ENCODE results near the gene TRIM15. TPM values are rescaled to one million over a fixed set of nuclear protein-coding genes. Genes with fewer than 3 reads are reported as not detected.
A peak's percentile ranks its signal among the peaks of the same experiment; 100 is the strongest.

Gene TRIM15
- total and polyA plus RNA-seq, 10 of the 15 experiments (the other 5 are each of a cell fraction or from before 2014, with no cell fraction given) = 0.29 TPM; not detected in 9

DNA sequence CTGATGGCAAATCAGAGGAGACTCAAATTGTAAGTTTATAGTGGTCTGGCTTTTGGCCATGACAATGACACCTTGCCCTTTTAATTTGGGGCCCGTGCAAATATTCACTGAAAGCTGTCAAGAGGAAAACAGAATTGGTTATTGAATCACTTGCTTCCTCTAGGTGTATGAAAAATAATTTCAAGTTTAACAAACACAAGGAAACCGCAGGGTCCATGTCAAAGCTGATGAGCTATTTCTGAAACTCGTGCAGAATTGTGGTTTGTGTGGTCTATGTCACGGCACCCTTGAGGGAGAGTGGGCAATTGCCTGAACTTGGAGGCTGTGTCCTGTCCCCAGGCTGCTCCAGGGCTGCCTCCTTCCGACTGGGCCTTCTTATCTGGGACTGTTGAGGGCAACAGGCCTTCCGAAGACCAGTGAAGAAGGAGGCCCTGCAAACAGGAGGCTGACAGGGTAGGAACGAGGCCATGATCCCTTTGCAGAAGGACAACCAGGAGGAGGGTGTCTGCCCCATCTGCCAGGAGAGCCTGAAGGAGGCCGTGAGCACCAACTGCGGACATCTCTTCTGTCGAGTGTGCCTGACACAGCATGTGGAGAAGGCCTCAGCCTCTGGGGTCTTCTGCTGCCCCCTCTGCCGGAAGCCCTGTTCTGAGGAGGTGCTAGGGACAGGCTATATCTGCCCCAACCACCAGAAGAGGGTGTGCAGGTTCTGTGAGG, 26.6 kb upstream of the TRIM15 start:
- WGBS (ENCODE audit: insufficient coverage, insufficient replicate concordance, low lambda C conversion rate, missing lambda C conversion rate) = 38% methylated on average over 11 of the region's 11 CpGs
- Histone ChIP-seq H3K9ac (ENCODE audit: control insufficient read depth, insufficient read depth, low read length) (no peak overlapping the region), H3K27ac (ENCODE audit: control insufficient read depth, insufficient read depth) (no peak overlapping the region), H3K4me2 (ENCODE audit: control insufficient read depth, insufficient read depth) (no peak overlapping the region), H3K4me3 (no peak overlapping the region), H3K9me3 (replicated peaks; ENCODE audit: control insufficient read depth, insufficient read depth, low read length) (no peaks in the 10 kb centered on the region), H3K79me2 (ENCODE audit: control insufficient read depth, insufficient read depth, low read length) (no peaks in the 10 kb centered on the region), H3K4me1 (ENCODE audit: control insufficient read depth, insufficient read depth, low read length) (peaks cover 2% of the 10 kb centered on the region; the same call in 1 of the 2 replicates), H3K27me3 (replicated peaks in 1 of 2; ENCODE audit: control insufficient read depth in 2 of 2, insufficient read depth in 2 of 2, low read length in 1 of 2) (peaks cover 0 to 5% of the 10 kb centered on the region in 2 experiments; a peak in 2 of 4 replicates), H3K36me3 (ENCODE audit: control insufficient read depth in 2 of 2, insufficient read depth in 2 of 2, low read length in 1 of 2) (no peaks in the 10 kb centered on the region), H4K20me1 (ENCODE audit: control insufficient read depth, insufficient read depth) (no peaks in the 10 kb centered on the region), H2AFZ (ENCODE audit: control insufficient read depth, low read depth, low read length) (no peak overlapping the region)
- SMC1A ChIA-PET (ENCODE audit: uncharacterized antibody, unreplicated experiment) = interaction anchor here (1.1 to 18.7 kb wide), 4 partner anchors 9 to 31 kb away, joined by 3 to 647 read pairs (median 4); partner anchors contain the start of gene TRIM31
- BruUV-seq (replicated peaks) = no TSS peak
- in situ Hi-C loops (cut with MboI) = no loop called here
- peak; percentile 31 for FAIRE-seq
- CTCF ChIA-PET = interaction anchor here (0.6 to 8.5 kb wide), 2 partner anchors 33 to 98 kb away, joined by 3 to 561 read pairs; no protein-coding TSS in a partner anchor
- DNase-seq (ENCODE audit: low read depth, low spot score) = no peak
- RAD21 ChIA-PET (ENCODE audit: unreplicated experiment) = interaction anchor here (8.5 kb wide), 1 partner anchor 31 kb away, joined by 333 read pairs; no protein-coding TSS in a partner anchor
- POLR2A ChIA-PET = no interaction called here
- intact Hi-C loops (cut with micrococcal nuclease; ENCODE audit: unreplicated experiment) = no loop called here
- peak; percentile 79 for ATAC-seq
- TF ChIP-seq MXI1 (IDR thresholded peaks at IDR 0.05; ENCODE audit: low read depth, low read length) (no peak), HDAC6 (IDR thresholded peaks at IDR 0.05; ENCODE audit: unreplicated experiment) (no peak), NFYB (IDR thresholded peaks at IDR 0.05; ENCODE audit: insufficient read depth, low read depth, low read length) (no peak), BHLHE40 (IDR thresholded peaks at IDR 0.05; ENCODE audit: borderline replicate concordance in 1 of 2, low read depth in 2 of 2, low read length in 1 of 2) (peak; percentile 76 to 85), SP1 (IDR thresholded peaks at IDR 0.05; ENCODE audit: low read depth, low read length) (no peak), CBFB (IDR thresholded peaks at IDR 0.05; ENCODE audit: low read depth) (0 out of 2 replicates have a peak, but pooled peaks have one; percentile 25), RUNX3 (IDR thresholded peaks at IDR 0.05; ENCODE audit: low read length) (peak; percentile 93), HDGF (IDR thresholded peaks at IDR 0.05) (no peak)
- TF ChIP-seq, protein P1, sequence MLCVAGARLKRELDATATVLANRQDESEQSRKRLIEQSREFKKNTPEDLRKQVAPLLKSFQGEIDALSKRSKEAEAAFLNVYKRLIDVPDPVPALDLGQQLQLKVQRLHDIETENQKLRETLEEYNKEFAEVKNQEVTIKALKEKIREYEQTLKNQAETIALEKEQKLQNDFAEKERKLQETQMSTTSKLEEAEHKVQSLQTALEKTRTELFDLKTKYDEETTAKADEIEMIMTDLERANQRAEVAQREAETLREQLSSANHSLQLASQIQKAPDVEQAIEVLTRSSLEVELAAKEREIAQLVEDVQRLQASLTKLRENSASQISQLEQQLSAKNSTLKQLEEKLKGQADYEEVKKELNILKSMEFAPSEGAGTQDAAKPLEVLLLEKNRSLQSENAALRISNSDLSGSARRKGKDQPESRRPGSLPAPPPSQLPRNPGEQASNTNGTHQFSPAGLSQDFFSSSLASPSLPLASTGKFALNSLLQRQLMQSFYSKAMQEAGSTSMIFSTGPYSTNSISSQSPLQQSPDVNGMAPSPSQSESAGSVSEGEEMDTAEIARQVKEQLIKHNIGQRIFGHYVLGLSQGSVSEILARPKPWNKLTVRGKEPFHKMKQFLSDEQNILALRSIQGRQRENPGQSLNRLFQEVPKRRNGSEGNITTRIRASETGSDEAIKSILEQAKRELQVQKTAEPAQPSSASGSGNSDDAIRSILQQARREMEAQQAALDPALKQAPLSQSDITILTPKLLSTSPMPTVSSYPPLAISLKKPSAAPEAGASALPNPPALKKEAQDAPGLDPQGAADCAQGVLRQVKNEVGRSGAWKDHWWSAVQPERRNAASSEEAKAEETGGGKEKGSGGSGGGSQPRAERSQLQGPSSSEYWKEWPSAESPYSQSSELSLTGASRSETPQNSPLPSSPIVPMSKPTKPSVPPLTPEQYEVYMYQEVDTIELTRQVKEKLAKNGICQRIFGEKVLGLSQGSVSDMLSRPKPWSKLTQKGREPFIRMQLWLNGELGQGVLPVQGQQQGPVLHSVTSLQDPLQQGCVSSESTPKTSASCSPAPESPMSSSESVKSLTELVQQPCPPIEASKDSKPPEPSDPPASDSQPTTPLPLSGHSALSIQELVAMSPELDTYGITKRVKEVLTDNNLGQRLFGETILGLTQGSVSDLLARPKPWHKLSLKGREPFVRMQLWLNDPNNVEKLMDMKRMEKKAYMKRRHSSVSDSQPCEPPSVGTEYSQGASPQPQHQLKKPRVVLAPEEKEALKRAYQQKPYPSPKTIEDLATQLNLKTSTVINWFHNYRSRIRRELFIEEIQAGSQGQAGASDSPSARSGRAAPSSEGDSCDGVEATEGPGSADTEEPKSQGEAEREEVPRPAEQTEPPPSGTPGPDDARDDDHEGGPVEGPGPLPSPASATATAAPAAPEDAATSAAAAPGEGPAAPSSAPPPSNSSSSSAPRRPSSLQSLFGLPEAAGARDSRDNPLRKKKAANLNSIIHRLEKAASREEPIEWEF (IDR thresholded peaks at IDR 0.05; ENCODE audit: insufficient replicate concordance, low read depth, low read length) = no peak
- TF ChIP-seq, protein P2, sequence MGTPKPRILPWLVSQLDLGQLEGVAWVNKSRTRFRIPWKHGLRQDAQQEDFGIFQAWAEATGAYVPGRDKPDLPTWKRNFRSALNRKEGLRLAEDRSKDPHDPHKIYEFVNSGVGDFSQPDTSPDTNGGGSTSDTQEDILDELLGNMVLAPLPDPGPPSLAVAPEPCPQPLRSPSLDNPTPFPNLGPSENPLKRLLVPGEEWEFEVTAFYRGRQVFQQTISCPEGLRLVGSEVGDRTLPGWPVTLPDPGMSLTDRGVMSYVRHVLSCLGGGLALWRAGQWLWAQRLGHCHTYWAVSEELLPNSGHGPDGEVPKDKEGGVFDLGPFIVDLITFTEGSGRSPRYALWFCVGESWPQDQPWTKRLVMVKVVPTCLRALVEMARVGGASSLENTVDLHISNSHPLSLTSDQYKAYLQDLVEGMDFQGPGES (IDR thresholded peaks at IDR 0.05) = no peak
- TF ChIP-seq, protein P3, sequence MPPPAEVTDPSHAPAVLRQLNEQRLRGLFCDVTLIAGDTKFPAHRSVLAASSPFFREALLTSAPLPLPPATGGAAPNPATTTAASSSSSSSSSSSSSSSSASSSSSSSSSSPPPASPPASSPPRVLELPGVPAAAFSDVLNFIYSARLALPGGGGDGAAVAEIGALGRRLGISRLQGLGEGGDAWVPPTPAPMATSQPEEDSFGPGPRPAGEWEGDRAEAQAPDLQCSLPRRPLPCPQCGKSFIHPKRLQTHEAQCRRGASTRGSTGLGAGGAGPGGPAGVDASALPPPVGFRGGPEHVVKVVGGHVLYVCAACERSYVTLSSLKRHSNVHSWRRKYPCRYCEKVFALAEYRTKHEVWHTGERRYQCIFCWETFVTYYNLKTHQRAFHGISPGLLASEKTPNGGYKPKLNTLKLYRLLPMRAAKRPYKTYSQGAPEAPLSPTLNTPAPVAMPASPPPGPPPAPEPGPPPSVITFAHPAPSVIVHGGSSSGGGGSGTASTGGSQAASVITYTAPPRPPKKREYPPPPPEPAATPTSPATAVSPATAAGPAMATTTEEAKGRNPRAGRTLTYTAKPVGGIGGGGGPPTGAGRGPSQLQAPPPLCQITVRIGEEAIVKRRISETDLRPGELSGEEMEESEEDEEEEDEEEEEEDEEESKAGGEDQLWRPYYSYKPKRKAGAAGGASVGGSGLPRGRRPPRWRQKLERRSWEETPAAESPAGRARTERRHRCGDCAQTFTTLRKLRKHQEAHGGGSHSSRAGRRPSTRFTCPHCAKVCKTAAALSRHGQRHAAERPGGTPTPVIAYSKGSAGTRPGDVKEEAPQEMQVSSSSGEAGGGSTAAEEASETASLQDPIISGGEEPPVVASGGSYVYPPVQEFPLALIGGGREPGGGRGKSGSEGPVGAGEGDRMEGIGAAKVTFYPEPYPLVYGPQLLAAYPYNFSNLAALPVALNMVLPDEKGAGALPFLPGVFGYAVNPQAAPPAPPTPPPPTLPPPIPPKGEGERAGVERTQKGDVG (CRISPR knock-in tag; IDR thresholded peaks at IDR 0.05) = no peak

Measured in GM12878 (cell line).